GM19468 (cell line): Measurements from ENCODE around the gene MAML3.

ENCODE experiments used
- ATAC-seq: cut with Tn5 transposase; IDR thresholded peaks from one replicate; pipeline ENCODE4 v1.9.1; 2021; ENCODE audit warnings: mild to moderate bottlenecking, moderate library complexity, moderate number of reproducible peaks; ENCODE audit not compliant: unreplicated experiment; ENCODE audit errors: extremely low read depth

Gene MAML3

GRCh38 chr4:139857977-139858376 lies 296.0 kb downstream of the MAML3 start:
- ATAC-seq = no peak

GRCh38 chr4:139857021-139857420 lies 297.0 kb downstream of the MAML3 start:
- ATAC-seq = no peak

GRCh38 chr4:139854668-139855403 lies 299.1 kb downstream of the MAML3 start:
- no peak for ATAC-seq

- ATAC-seq = no peak
Measured at GRCh38 chr4:139853309-139853708, 300.7 kb downstream of the MAML3 start.

GRCh38 chr4:139852612-139853269 lies 301.2 kb downstream of the MAML3 start:
- ATAC-seq = no peak

- no peak for ATAC-seq
Measured at GRCh38 chr4:139851639-139852038, 302.3 kb downstream of the MAML3 start.

- no peak for ATAC-seq
Measured at GRCh38 chr4:139851133-139851532, 302.9 kb downstream of the MAML3 start.

GRCh38 chr4:139849219-139849618 lies 304.8 kb downstream of the MAML3 start:
- no peak for ATAC-seq

GRCh38 chr4:139848028-139848427 lies 306.0 kb downstream of the MAML3 start:
- no peak for ATAC-seq

GRCh38 chr4:139847602-139848001 lies 306.4 kb downstream of the MAML3 start:
- no peak for ATAC-seq

GRCh38 chr4:139846766-139847165 lies 307.2 kb downstream of the MAML3 start:
- ATAC-seq = no peak

- ATAC-seq = no peak
Measured at GRCh38 chr4:139845453-139846093, 308.4 kb downstream of the MAML3 start.

GRCh38 chr4:139844459-139845036 lies 309.4 kb downstream of the MAML3 start:
- no peak for ATAC-seq

- ATAC-seq = no peak
Measured at GRCh38 chr4:139844057-139844456, 309.9 kb downstream of the MAML3 start.

- no peak for ATAC-seq
Measured at GRCh38 chr4:139843641-139844040, 310.3 kb downstream of the MAML3 start.

- no peak for ATAC-seq
Measured at GRCh38 chr4:139841464-139842195, 312.4 kb downstream of the MAML3 start.

- no peak for ATAC-seq
Measured at GRCh38 chr4:139840773-139841172, 313.2 kb downstream of the MAML3 start.

- no peak for ATAC-seq
Measured at GRCh38 chr4:139839403-139840031, 314.5 kb downstream of the MAML3 start.

GRCh38 chr4:139838811-139839210 lies 315.2 kb downstream of the MAML3 start:
- no peak for ATAC-seq

- no peak for ATAC-seq
Measured at GRCh38 chr4:139834981-139835391, 319.0 kb downstream of the MAML3 start.
